GM18873 (cell line): ENCODE results near the gene ALDH3A1.

Experiments used
- ATAC-seq: cut with Tn5 transposase; IDR thresholded peaks from one replicate; pipeline ENCODE4 v1.9.1; 2021; ENCODE audit warnings: mild to moderate bottlenecking, moderate library complexity, moderate number of reproducible peaks; ENCODE audit not compliant: unreplicated experiment, low FRiP score

ALDH3A1 gene

GRCh38 chr17:19762515-19762961 is 14.4 kb upstream of the ALDH3A1 start:
- no peak for ATAC-seq

DNA sequence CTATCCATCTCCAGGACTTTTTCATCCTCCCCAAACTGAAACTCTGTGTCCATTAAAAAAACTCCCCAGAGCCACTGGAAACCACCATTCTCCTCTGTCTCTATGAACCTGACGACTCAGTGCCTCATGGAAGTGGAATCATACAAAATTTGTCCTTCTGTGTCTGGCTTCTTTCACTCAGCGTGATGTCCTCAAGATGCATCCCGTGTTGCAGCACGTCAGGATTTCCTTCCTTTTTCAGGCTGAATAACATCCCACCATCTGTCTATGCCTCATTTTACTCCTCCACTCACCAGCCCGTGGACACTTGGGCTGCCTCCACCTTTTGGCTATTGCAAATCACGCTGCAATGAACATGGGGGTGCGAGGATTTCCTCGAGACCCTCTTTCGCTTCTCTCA is 12.6 kb upstream of the ALDH3A1 start:
- no peak for ATAC-seq

GRCh38 chr17:19759568-19760549 is 11.8 kb upstream of the ALDH3A1 start:
- no peak for ATAC-seq

DNA sequence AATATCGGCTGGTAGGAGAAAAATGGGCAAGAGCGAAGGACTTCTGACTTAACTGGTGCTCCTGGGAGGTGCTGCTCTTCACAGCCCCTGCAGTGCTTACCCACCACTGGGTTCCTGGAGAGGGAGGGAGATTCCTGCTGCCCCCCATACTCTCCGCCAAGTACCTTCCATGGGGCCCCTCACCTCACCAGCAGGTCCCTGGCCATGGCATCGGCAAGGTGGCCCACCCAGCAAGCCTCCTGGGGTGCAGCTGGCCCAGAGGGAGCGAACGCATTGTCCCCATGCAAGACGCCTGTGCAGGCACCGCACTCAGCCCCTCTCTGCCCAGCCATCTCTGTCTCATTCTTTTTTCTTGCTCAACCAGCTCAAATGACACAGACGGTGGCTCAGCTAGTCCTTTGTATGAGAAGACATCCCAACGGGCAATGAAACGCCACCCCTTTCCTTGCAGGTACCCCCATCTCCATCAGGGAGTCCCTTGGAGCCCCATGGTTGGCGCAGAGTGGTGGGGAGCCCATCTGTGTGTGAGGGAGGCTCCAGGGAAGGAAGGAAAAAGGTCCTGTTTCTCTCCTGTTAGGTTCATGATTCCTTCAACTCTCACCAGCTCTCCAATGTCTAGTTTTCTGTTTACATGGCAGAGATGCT is 9.6 kb upstream of the ALDH3A1 start:
- no peak for ATAC-seq

DNA sequence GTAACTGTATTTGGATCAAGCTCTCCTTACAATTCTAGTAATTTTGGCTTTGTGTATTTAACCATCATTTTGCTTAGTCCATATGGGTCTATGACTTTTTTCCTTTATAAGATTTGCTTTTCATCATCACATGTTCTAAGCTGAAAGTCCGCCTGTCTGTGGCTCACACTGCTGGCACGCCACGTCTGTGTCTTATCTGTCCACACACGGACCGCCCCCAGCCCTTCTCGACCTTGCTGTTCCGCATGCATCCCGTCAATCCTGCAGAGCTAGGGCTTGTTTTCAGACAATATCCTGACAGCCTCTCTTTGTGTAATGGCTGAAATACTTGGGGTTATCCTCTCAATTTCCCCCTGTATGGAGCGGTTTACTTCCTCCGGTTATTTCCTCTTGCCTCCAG is 8.4 kb upstream of the ALDH3A1 start:
- ATAC-seq: no peak

DNA sequence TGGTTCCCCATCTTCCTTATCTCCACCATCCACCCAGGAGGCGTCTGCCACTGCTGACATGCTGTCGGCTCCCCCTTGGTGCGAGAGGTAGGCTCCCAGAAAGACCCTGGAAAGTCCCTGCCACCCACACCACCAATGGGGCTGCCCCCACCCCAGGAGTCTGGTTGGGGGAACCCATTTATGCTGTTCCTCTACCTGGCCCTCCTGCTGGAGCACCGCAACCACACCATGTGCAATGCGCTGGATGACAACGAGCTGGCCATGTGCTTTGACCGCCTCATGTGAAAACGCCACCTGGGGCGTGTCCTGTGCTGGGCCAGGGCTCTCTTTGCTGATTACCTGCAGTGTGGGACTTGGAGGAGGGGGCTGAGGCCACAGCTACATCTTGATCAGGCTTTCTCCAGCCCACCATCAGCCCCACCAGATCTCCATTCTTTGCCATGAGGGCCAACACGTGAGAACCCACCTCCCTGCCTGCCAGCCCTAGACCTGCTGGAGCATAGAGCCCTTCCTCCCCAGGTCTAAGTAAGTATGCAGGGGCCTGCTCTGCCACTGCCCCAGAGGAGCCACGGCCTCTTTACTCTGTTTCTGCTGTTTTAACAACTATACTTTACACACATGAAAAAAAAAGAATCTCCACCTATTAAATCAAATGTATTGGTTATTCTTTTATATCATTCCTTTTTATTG is 7.9 kb upstream of the ALDH3A1 start:
- ATAC-seq: no peak

- ATAC-seq: no peak
These were observed 7.3 kb upstream of the ALDH3A1 start for GRCh38 chr17:19755392-19755791.

DNA sequence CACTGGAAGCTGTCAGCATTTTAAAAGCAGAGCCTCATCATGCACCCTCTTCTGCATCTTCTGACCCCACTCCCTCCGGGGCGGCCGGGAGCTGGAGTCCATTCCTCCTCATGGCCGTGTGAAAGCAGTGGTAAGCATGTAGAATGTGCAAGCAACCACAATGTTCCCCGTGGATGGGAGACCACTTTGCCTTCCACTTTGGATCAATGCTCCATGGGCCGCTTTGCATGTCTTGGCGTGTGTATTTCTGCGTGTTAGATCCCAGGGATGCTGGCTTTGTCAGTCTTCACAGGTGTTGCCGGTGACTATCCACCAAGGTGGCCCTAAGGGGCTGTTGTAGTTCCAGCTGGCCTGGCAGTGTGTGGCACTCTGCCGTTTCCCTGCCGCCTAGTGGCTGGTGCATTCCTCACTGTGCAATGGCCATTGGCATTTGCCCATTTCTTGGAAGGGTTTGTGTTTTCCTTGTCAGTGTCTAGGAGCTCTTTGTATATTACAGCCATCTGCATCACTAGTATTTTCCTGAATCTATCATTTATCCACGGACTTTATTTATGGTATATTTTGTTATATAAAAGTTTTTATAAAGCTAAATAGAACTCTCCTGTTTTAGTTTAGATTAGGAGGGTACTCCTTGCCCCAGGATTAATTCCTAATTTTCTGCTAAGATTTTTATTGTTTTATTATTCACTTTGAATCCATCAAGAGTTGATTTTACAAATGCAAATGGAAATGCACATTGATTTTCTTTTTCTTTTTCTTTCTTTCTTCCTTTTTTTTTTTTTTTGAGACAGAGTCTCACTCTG is 5.8 kb upstream of the ALDH3A1 start:
- no peak for ATAC-seq

GRCh38 chr17:19753051-19753509 is 5.0 kb upstream of the ALDH3A1 start:
- no peak for ATAC-seq

DNA sequence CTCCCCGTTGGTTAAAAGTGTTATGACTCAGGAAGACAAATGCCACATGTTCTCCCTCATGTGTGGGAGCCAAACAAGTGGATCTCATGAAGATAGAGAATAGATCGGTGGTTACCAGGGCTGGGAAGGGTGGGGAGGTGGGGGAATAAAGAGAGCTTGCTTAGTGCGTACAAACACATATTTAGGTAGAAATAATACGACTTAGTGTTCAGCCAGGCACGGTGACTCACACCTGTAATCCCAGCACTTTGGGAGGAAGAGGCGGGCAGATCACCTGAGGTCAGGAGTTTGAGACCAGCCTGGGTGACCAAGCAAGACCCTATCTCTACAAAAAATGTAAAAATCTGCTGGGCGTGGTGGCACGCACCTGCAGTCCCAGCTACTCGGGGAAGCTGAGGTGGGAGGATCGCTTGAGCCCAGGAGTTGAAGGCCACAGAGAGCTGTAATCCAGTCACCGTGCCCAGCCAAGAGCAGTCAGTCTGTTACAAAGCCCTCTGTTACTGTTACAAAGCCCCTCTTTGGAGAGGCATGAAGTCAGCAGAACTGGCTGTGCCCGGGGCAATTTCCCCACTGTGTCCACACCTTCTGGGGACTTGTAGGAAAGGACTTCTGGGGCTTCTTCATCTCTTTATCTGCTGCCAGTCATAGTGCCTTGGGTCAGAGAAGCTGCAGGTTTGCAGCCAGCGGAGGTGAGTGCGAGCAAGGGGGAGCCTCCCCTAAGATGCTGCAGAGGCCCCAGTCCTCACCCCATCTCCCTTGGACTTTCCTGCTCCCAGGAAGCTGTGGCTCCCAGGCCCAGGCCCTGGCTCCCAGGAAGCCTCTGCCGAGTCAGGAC is 4.3 kb upstream of the ALDH3A1 start:
- no peak for ATAC-seq

DNA sequence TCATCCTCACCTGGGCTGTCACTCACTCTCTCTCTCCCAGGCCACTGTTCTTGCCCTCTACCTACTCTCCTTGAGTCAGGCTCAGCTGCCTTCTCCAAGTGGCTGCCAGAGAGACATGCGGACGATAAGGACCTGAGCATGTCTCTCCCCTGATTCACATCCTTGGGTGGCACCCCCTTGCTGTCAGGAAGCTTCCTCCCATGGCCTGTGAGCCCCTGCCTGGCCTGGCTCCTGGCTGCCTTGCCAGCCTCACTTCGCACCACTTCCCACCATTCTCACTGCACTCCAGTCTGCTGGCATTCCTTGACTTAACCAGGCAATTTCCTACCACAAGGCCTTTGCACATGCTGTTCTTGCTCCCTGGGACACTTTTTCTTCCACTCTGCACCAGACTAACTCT is 2.7 kb upstream of the ALDH3A1 start:
- ATAC-seq: no peak

- ATAC-seq: no peak
These were observed 2.0 kb upstream of the ALDH3A1 start for GRCh38 chr17:19750020-19750572.

DNA sequence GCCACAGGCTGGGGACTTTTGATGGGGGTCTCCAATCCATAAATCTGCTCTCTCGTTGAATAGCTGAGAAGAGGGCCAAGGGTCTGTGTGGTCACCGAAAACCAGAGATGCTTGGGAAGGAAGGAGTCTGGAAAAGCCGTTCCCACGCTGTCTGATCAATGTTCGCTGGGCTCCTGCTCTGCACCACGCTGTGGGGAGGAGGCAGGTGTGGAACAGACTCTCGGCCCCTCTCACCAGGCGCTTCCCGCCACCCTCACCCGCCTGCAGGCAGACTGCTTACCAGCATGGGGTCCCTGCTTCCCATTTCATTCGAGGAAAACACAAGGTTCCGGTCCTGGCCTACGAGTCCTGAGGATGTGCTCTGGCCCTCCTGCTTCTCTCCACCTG is 702 bp upstream of the ALDH3A1 start:
- ATAC-seq: no peak

GRCh38 chr17:19747159-19747719 is 859 bp downstream of the ALDH3A1 start:
- no peak for ATAC-seq

DNA sequence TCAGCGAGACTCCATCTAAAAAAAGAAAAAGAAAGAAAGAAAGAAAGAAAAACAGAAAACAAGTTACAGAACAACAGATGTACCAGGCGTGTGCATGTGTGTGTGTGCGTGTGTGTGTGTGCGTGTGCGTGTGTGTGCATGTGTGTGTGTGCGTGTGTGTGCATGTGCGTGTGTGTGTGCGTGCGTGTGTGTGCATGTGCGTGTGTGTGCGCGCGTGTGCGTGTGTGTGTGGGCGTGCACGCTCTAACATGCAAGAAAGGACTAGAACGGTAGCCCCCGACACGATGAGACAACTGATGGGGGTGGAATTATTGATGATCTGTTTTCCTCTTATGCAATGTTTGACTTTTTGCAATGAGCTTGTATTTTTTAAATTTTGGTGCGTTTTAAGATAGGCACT is 1.6 kb downstream of the ALDH3A1 start:
- ATAC-seq: no peak

DNA sequence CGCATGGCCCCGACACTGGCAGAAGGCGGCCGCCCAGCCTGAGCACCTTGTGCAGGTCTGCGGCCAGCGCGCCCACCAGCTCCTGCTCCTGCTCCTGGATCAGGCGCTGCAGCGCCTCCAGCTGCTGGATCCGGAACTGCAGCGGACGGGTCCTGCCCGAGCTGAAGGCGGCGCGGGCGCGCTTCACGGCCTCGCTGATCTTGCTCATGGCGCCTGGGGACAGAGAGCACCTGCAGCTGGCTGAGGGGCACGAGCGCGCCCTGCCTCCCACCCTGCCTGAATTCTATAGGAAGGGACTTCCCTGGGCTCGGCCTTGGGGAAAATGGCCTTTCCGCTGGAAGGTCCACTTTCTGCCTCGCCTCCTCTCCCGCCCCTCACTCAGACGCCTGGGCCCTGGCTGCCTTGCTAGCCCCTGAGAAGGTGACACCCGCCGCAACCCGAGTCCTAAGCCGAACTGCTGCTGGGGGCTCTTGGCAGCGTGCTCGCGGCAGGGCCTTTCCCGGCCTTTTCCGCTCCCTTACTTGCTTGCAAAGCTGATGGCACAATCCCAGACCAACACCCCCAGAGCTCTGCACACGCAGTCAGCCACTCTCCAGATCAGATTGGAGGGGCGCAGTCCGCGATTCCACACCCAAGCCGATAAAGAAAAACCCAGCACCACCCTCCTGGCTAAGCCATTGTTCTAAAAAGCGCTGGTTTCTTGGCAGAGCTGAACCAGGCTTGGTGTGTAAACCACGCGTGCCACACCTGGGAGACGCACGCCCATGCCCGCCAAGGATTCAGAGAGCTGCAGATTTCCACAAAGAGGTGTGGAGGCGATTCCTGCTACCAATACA is 3.0 kb downstream of the ALDH3A1 start:
- no peak for ATAC-seq

GRCh38 chr17:19744492-19744891 is 3.6 kb downstream of the ALDH3A1 start:
- ATAC-seq: no peak
